ENCODE data around the gene CPSF4. TPM values are rescaled to one million over a fixed set of nuclear protein-coding genes. Genes with fewer than 3 reads are reported as not detected.

The CPSF4 gene
- total RNA-seq, 1 experiment from 2014 or later = 63.8 TPM

- DNase-seq (ENCODE audit: low read depth) = no peak
These were observed 46.4 kb downstream of the CPSF4 start for GRCh38 chr7:99485094-99485493.

- no peak for DNase-seq (ENCODE audit: low read depth)
These were observed 50.5 kb downstream of the CPSF4 start for GRCh38 chr7:99489235-99489634.

- DNase-seq (ENCODE audit: low read depth) = no peak
These were observed 52.1 kb downstream of the CPSF4 start for GRCh38 chr7:99490878-99491277.

GRCh38 chr7:99493823-99494222, 55.1 kb downstream of the CPSF4 start:
- DNase-seq (ENCODE audit: low read depth) = no peak

GRCh38 chr7:99497766-99498545, 59.2 kb downstream of the CPSF4 start:
- DNase-seq (ENCODE audit: low read depth) = no peak

GRCh38 chr7:99498546-99498944, 59.8 kb downstream of the CPSF4 start:
- DNase-seq (ENCODE audit: low read depth) = no peak

- no peak for DNase-seq (ENCODE audit: low read depth)
These were observed 60.6 kb downstream of the CPSF4 start for GRCh38 chr7:99499371-99499720.

- DNase-seq (ENCODE audit: low read depth) = peak; percentile 85
These were observed 61.2 kb downstream of the CPSF4 start, which contains the start of gene ZNF394 for GRCh38 chr7:99499721-99500636. Gene ZNF394, minus strand, starts transcription at chr7:99500281. Its CDS starts 188 bp downstream, at chr7:99500093.

- no peak for DNase-seq (ENCODE audit: low read depth)
These were observed 61.9 kb downstream of the CPSF4 start for GRCh38 chr7:99500637-99501009.

- DNase-seq (ENCODE audit: low read depth) = peak; percentile 26
These were observed 62.5 kb downstream of the CPSF4 start for GRCh38 chr7:99501236-99501635.

GRCh38 chr7:99504281-99504602, 65.5 kb downstream of the CPSF4 start:
- no peak for DNase-seq (ENCODE audit: low read depth)

GRCh38 chr7:99504603-99505323, 66.0 kb downstream of the CPSF4 start, which contains the start of gene ZKSCAN5:
Gene ZKSCAN5, plus strand, starts transcription at chr7:99504662. Its CDS starts 1,383 bp downstream, at chr7:99506045.
- peak; percentile 96 for DNase-seq (ENCODE audit: low read depth)

- DNase-seq (ENCODE audit: low read depth) = no peak
These were observed 66.5 kb downstream of the CPSF4 start for GRCh38 chr7:99505324-99505662.

Other genes starting within 250 kb of the CPSF4 start
- gene KPNA7, start 230.8 kb upstream of the CPSF4 start, total RNA-seq (2014; rRNA removed; shearing (Covaris generic)) = not detected in 2 replicates
- 29.6 and 30.4 TPM in 2 replicates for gene MYH16, start 166.1 kb upstream of the CPSF4 start, total RNA-seq (2014; rRNA removed; shearing (Covaris generic))
- gene ARPC1A, start 113.0 kb upstream of the CPSF4 start, total RNA-seq (2014; rRNA removed; shearing (Covaris generic)) = 292 and 359 TPM in 2 replicates
- 308 and 360 TPM in 2 replicates for gene ARPC1B, start 64.2 kb upstream of the CPSF4 start, total RNA-seq (2014; rRNA removed; shearing (Covaris generic))
- 81.3 and 105 TPM in 2 replicates for gene PDAP1, start 30.3 kb upstream of the CPSF4 start, total RNA-seq (2014; rRNA removed; shearing (Covaris generic))
- gene BUD31, start 30.0 kb upstream of the CPSF4 start, total RNA-seq (2014; rRNA removed; shearing (Covaris generic)) = 193 and 225 TPM in 2 replicates
- gene PTCD1, start 145 bp upstream of the CPSF4 start, total RNA-seq (2014; rRNA removed; shearing (Covaris generic)) = 6.5 and 8.5 TPM in 2 replicates
- 648 and 1,055 TPM in 2 replicates for gene ATP5MF, start 27.2 kb downstream of the CPSF4 start, total RNA-seq (2014; rRNA removed; shearing (Covaris generic))
- 7.3 and 9.9 TPM in 2 replicates for gene ZNF789, start 33.9 kb downstream of the CPSF4 start, total RNA-seq (2014; rRNA removed; shearing (Covaris generic))
- gene ZNF394, start 61.3 kb downstream of the CPSF4 start, total RNA-seq (2014; rRNA removed; shearing (Covaris generic)) = 26.6 and 27.0 TPM in 2 replicates
- 15.5 and 16.0 TPM in 2 replicates for gene ZKSCAN5, start 65.7 kb downstream of the CPSF4 start, total RNA-seq (2014; rRNA removed; shearing (Covaris generic))
- gene FAM200A, start 113.2 kb downstream of the CPSF4 start, total RNA-seq (2014; rRNA removed; shearing (Covaris generic)) = 6.0 and 8.9 TPM in 2 replicates
- gene ZNF655, start 119.7 kb downstream of the CPSF4 start, total RNA-seq (2014; rRNA removed; shearing (Covaris generic)) = 69.8 and 85.2 TPM in 2 replicates
- gene TMEM225B, start 159.3 kb downstream of the CPSF4 start, total RNA-seq (2014; rRNA removed; shearing (Covaris generic)) = not detected in 2 replicates
- gene ZSCAN25, start 178.0 kb downstream of the CPSF4 start, total RNA-seq (2014; rRNA removed; shearing (Covaris generic)) = 8.3 and 14.2 TPM in 2 replicates
- gene CYP3A5, start 241.1 kb downstream of the CPSF4 start, total RNA-seq (2014; rRNA removed; shearing (Covaris generic)) = 0.18 and 0.57 TPM in 2 replicates